Endometrium (tissue), 2 donors: ENCODE results near the gene ELL2.
"Not testable (repeated sequence)": the region's sequence is repeated elsewhere in the genome, so short reads cannot be mapped to it uniquely, and the experiment has no call there.

Source experiments
- FAIRE-seq: peaks from 2 replicates; lab custom pipeline; 2012; peaks lifted over from hg19 to GRCh38; lab: Jason Lieb, UNC
- donor health status: control.
- donor health status: control.

ELL2 gene

DNA sequence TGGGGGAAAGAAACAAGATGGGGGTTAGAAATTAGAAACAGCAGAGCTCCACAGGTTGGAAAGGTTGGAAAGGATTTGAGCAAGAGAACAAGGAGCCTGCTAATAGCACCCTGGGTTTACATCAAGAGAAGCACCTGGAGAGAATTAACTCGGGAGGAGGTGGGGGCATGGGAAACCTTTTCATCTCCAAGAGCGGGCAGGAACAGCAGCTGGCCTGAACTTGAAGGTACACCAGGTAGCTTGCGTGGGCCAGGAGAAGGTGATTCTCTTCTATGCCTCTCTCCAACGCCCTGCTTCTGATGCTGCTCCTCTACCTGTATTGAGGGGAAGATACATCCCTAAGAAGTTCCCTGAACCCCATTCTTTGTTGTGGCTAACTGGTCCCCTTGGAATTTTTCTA lies 102.0 kb downstream of the ELL2 start:
- FAIRE-seq, result no peak

DNA sequence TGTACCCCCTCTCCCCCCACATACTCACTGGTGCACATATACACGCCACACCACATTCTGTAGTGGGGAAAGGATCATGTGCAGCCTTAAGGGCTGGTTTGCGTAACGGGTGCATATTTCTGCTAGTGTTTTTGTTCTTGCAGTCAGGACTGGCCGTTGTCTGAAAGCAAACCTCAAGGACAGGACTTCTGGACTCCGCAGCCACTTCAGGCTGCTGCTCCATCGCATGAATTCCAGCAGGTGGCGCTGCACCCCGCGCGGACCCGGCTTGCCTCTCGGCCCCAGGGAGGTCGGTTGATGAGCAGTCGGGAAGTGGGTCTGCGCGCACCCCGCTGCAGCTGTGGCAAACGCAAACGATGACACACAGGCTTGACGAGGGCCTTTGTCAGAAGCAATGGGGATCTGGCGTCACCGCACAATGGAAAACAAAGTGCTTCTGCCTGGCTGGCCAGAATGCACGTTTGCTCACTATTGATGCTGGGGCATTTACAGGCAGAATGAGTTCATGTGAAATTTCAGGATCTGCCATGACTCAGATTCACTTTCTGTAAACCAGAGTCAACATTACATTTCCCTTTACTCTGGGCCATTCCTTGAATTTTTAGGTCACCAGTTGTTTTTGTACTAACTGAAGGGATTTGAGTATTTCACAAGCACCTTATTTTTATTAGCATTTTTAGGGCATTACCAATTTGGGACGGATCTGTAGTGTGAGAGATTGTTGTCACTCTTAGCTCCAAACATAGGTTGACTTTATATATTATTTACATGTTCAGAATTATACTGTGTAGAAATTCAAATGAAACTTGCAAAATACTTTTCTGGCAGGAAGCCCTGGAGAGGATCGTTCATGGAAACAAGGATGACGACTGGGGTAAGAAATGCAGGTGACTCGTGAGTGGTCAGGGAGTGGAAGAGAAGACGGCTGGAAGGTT lies 102.7 kb downstream of the ELL2 start:
- no peak for FAIRE-seq

DNA sequence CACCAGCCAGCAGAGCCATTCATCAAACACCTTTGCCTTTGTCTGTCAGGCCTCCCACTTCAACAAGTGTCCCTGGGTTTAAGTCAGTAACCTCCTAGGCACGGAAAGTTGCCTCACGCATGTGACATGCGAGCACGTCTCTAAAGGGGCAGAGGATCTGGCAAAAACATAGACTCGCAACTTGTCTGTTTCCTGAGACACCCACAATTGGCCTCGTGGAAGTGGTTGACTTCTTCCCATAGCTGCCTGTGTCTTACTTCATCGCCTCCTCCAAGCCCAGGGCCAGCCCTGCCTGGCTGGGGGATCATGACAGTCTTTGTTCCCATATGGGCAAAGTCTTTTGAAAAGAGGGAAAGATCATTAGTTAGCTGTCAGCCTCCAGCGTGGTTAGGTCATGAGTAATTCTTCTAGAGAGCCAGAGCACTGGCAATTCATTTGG lies 103.6 kb downstream of the ELL2 start:
- FAIRE-seq, result no peak

DNA sequence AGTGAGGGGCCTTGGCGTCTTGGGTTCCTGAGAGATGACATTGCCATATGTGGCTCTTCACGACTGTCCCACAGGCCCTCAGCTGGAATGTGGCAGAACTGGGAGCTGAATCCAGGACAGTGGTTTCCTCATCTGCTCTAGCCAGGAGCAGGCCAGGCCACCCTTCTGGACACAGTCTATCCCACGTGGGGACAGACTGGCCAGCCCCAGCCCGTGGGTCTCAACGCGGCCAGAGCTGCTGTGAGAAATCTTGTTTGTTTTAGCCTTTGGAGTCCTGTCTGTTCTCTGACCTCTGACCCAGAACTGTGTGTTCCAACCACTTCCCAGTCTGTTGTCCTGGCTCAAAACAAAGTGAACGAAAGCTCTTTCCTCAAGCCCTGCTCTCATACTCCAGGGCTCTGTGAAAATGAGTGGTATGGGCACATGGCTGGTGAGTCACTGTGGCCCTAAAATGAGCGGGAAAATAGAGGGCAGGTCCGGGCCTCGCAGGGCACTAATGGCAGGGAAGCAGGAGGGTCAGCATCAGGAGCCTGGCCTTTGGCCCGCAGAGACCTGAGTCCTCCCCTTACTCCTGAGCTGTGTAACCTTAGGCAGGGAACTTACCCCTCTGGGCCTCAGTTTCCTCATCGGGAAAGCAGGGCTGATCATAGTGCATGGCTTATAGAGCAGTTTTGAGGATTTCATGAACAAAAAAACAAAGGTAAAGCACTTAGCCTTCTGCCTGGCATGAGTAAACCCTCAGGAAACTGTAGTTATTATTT lies 104.3 kb downstream of the ELL2 start:
- FAIRE-seq, result no peak

DNA sequence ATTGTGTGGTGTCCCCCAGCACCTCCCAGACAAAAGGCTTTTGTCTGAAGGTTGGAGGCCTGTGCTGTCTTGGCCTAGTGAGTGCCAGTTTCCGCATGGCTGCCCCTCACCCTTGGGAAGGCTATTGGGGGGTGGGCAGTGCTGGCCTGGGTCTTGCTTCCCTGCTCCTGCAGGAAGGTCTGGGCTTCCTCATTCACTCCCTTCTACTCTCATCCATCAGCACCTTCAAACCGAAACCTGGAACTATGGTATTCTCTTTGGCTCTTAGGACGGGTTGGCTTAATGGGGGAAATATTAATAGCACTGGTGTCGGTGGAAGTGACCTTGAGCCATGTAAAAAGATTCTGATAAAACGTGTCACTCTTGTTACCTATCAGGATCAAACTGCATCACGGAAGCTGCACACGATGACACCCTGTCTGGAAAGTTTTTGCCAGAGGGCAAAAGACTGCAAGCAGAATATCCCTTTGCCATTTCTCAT lies 105.1 kb downstream of the ELL2 start:
- FAIRE-seq, result no peak

DNA sequence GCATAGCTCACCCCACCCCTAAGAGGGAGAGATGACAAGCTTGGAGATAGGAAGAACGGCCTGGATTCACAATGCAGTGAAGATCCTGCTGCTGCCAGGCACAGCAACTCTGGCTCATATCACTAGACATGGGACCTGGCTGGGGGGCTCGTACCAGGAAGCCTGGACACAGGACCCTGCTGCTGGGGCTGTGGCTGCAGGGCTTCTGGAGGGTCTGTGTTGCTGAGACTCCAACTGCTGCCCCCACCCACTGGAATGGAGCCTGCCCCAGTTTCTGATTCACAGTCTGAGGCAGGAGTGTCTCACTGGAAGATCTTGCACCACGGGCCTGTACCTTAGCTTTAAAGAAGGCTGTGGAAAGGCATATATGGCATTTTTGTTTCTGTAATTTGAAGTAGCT lies 108.2 kb downstream of the ELL2 start:
- no peak for FAIRE-seq

- FAIRE-seq, result no peak
These were observed 109.1 kb downstream of the ELL2 start for GRCh38 chr5:95852567-95852966.

GRCh38 chr5:95851141-95851540 lies 110.5 kb downstream of the ELL2 start:
- FAIRE-seq, result not testable (repeated sequence)

DNA sequence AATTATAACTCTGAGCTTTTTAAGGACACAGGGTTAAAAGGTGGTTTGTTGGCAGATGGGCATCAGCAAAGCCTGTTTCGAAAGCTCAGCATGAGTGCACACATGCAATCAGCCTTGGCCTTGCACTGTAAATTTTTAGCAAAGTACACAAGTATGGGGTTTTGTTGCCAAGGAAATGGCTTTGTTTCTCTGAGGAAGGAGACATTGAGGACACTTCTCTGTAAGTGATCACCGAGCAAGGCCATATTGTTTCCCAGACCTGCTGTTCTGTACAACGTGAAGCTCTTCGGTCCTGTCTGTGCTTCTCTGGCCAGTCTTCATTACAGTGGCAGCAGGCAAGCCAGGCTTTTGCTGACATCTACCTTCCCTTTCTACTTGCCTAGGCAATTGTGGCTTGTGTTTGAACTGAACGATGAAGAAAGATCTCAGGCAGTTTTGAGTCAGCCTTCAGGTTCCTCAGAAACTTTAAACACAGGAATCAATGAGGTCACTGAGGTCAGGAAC lies 111.2 kb downstream of the ELL2 start:
- FAIRE-seq, result no peak

DNA sequence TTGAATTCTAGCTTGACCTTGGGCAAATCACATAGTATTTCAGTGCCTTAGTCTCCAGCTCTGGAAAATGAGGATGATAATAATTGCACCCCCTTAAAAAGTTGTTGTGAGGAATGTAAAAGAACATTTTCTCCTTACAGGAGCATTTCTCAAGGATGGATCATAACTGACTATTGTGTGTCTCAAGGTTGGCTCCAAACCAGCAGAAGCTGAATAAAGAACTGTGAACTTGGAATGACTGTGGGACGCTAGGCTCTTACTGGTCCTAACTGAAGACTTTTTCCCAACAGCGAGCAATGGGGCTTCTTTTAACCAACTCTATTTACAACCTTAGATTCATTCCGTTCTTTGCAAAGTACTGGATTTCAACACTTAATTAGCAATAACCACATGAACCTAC lies 113.0 kb downstream of the ELL2 start:
- no peak for FAIRE-seq

DNA sequence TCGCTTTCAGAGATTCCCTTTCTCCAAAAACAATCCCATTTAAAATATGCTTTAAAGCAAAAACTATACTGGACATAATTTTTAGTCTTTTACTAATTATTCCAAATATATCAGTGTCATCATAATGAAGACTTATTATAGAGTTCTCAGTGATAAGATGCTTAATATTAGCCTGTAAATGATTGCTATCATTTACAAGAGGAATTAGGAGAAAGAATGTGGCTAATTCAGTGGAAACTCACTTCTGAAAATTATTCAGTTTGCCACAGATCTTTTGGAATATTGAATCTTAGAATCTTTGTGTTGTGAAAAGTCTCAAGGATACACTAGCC lies 114.4 kb downstream of the ELL2 start:
- no peak for FAIRE-seq

DNA sequence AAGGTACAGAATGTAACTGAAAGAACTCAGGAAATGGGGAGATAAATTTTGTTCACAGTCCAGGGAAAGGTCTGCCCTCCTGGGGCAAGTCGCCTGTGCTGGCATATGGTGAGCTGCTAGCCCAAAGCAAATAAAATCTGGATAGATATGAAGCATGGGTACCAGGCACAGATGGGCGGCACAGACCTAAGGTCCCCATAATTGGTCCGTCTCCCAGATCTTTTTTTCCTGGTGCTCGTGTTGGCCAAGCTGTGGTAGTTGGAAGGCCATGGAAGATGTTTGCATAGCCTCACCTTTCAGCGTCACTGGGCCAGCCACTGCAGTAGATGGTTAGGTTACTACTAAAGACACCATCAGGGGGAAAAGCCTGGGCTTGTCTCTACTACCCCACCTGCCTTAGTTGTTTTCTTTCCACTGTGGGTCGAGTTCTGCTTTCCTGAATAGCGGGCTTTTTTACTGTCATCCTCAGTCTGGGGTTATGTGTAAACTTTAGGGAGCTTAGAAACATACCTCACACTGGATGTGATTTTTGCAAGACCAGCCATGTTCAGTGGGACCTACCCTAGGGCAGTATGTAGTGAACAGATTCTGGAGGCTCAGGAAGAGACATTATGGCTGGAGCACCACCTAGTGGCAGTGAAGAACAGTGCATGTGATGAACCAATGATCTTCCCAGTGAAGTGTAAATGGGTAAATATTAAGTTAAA lies 114.9 kb downstream of the ELL2 start:
- no peak for FAIRE-seq

GRCh38 chr5:95845391-95845790 lies 116.3 kb downstream of the ELL2 start:
- FAIRE-seq, result no peak

DNA sequence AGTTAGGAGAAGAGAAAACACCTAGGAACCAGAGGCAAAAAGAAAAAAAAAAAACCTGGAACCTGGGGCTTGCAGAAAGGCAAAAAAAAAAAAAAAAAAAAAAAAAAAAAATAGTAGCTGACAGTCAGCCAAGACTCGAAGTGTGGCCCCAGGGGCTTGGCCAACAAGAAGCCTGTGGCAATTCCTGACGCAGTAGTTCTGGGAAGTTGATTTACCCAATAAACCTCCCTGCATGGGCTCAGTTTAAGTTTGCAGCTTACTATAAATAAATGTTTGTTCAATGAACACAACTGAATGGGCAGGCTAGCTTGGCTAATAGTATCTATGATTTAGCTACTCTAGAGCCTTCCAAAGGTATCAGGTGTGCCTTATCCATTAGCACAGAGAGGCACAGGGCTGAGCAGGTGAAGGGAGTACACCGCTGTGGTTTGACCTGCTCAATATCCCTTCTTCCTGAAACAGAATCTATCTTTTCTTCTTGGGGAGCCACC lies 117.9 kb downstream of the ELL2 start:
- no peak for FAIRE-seq

GRCh38 chr5:95842854-95843544 lies 118.7 kb downstream of the ELL2 start:
- FAIRE-seq, result no peak

- no peak for FAIRE-seq
These were observed 119.5 kb downstream of the ELL2 start for GRCh38 chr5:95841914-95842812.

DNA sequence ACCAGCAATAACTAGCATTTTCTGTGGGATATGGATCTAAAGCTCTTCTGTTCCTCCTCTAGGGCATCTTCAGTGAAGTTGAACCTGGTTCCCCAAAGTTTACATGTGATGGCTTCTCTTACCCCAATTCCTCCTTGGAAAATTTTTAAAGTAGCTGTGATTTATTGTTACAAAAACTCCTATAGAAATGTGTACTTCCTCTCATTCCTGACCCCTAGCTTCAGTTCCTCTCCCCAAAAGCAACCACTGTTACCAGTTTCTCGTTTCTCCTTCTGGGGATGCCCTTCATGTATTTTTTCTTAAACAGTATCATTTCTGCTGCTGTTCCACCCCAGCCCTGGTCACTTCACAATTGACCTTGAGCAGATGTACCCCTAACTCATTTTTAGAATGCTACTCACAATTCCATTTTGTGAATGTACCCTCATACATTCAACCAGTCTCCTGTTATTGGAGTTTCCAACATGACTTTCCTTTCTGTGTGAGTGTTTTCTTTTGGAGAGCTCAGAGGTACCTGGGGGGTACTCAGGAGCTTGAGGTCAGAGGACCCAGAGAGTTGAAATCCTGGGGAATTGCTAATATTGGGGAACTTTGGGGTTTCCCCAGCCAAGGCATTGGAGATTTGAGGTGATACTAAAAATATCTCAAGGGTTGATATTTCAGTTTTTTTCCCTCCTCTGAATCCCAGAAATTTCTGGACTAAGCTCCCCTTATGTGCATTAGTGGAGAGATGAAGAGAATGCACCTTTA lies 120.5 kb downstream of the ELL2 start:
- FAIRE-seq, result no peak

DNA sequence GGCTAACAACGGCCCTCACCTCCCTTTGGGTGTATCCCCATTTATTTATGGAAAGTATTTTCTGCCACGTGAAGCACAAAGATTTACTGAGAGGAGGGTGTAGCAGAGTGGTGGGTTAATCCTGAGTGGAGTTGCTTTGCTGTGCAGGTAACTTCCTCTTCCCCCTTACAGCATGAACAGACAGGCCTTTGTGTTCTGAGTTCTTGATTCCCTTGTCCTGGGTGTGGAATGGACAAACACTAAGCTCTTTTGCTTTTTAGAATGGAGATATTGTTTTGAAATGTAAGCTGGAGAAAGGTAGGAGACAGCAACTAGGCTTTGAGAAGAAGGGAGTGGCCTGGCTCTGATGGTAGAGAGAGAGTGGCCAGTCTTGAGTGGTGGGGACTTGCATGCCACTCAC lies 122.0 kb downstream of the ELL2 start:
- no peak for FAIRE-seq

- FAIRE-seq, result no peak
These were observed 123.1 kb downstream of the ELL2 start for GRCh38 chr5:95838556-95838955.

GRCh38 chr5:95838001-95838520 lies 123.6 kb downstream of the ELL2 start:
- no peak for FAIRE-seq
